AG08395 (cell line): ENCODE results near the gene ULK4.
A peak's percentile ranks its signal among the peaks of the same experiment; 100 is the strongest.
"Not testable (repeated sequence)": the region's sequence is repeated elsewhere in the genome, so short reads cannot be mapped to it uniquely, and the experiment has no call there.

ENCODE experiments used
- DNase-seq: peaks from one replicate; pipeline ENCODE4 v3.0.0; 2012; ENCODE audit warnings: mixed read lengths, low spot score

The ULK4 gene

DNA sequence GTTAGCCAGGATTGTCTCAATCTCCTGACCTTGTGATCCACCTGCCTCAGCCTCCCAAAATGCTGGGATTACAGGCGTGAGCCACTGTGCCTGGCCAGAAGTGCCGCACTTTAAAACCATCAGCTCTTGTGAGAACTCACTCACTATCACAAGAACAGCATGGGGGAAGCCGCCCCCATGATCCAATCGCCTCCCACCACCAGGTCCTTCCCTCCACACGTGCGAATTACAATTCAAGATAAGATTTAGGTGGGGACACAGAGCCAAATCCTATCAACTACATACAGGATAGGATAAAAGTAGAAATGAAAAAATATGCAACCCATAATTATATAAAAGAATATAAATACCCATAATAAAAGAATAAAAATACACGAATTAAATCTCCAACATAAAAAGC, 199.0 kb downstream of the ULK4 start:
- not testable (repeated sequence) for DNase-seq

DNA sequence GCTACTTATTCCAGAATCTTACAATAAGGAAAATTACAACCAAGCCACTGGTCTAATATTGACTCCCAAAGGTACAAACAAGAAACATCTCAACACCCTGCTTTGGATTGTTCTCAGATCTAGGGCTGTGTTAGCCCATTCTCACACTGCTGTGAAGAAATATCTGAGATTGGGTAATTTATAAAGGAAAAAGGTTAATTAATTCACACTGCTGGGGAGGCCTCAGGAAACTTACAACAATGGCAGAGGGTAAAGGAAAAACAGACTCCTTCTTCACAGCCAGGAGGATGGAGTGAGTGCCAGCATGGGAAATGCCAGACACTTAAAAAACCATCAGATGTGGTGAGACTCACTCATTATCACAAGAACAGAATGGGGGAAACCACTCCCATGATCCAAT, 208.3 kb downstream of the ULK4 start:
- DNase-seq, result no peak

DNA sequence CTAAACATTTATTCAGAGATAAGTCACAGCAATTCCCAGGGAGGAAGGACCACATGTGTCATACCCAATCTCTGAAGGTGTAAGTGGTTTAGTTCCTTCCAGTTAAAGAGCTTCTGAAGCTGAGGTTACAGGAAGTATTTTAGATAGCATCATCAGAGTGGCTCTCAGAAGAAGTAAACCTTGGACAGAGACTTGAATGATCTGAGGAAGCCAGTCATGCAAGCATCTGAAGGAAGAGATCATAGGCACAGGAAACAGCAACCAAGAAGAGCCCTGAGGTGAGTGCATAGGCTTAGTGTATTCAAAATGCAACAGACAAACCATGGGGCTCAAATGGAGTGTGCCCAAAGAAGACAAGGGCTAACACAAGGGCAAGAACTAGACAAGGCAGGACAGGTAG, 210.3 kb downstream of the ULK4 start:
- no peak for DNase-seq

DNA sequence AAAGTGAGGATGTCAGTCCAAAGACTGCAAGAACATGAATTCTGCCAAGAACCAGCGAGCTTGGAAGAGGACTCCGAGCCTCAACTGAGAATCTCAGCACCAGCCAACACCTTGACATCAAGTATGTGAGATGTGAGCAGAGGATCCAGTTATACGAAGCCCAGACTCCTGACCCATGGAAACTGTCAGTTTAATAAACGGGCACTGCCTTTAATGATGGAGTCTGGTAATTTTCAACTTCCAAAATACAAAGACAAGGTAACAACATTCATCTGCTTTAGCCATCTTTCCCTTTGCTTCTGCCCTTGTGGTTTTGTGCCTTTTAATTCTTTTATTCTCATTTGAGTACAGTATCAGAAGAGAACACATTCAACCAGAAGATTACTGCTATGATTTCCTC, 211.9 kb downstream of the ULK4 start:
- no peak for DNase-seq

DNA sequence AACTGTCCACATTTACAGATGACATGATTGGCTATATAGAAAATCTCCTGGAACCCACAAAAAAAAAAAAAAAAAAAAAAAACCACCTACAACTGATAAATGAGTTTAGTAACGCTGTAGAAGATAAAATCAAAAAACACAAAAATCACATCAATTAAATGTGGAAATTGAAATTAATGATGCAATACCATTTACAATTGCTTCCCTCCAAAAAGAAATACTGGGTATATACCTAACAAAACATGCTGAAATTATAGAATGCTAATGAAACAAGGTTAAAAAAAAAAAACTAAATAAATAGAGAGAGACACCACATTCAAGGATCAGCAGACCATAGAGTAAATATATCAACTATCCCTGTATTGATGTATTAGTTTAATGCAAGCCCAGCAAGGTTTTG, 215.7 kb downstream of the ULK4 start:
- DNase-seq, result no peak

DNA sequence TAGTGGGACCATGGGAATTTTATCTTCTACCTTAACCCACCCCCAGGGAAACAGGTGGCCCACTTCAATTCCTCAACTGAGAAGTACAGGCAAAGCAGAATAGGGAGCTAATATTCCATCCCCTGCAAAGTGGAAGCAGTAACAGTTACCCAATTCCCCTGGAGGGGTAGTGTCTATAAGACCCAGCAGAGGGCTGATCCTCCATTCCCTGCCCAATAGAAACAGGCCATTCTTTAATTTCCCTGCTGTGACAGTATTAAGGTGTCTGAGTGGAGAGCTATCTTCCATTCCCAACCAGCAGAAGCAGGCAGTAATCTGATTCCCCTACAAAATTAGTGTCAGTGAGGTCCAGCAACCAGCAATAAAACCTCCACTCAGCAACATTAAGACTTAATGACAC, 219.8 kb downstream of the ULK4 start:
- no peak for DNase-seq

DNA sequence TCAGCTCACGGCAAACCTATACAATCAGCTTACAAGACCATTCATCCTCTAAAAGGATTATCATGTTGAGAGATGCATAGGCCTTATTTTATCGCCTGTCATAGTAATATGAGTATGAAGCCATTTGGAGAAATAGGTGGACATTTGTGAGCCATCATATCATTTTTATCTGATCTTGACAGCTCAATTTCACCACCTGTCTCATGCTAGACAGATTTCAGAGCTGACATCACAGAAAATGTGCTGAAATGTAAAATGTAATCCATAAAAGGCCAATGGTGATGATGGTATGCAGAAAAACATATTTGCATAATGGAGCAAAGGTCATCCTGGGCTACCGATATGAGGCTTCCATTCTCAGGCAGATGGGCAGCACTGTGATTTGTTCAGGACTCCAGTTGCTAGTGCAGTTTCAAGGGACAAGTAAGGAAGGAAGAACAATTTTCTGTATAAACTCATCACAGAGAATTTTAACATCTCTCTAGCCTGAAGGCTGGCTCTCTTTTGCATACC, 221.5 kb downstream of the ULK4 start:
- DNase-seq, result no peak

DNA sequence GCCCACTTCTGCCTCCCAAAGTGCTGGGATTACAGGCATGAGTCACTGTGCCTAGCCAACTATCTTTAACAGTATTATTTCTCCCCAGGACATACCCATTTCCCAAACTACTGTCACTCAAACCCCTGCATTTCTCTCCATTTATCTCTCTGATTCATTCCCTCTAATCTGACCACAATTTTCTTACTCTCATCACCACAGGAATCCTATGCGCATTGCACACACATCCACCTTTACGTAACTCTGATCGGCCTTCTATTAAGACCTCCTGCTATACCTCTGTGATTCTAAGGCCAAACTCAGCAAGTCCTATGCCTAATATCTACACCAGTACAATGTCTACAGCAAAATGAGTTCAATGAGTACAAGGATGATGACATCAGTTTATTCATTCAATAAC, 235.0 kb downstream of the ULK4 start:
- no peak for DNase-seq

DNA sequence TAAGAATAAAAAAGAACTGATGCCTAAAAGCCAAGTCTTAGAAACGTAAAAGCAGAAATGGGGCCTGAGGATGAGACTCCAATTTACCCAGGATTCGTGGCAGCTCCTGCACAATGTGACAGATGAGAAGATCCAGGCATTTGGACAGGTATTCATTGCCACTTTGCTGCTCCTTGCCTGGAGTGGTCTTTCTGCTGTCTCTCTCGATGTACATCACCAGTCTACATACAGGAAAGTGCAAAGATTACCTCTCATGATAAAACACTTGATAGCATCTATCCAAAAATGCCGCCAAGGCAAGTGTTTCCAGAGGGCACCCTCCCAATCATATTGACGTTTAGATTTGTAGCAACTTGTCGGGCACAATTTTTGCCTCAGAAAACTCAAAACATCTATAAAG, 244.3 kb downstream of the ULK4 start:
- no peak for DNase-seq

DNA sequence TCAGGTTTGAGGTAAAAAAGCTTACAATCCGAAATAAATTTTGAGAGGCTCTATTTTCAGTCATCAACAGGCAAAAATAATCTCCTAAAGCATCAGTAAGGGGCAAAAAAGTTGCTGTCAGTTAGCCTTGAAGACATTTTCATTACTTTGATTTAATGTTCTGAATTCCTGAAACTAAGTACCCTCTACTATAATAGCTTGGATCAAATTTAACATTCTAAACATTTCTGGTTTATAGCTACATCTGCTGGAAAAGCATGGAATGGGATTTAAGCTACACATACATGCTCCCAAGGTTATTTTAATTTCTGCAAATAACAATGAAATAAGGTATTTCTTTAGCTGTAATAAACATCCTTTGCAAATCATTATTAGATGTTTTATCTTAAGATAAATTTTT, 245.4 kb downstream of the ULK4 start:
- peak; percentile 39 for DNase-seq

DNA sequence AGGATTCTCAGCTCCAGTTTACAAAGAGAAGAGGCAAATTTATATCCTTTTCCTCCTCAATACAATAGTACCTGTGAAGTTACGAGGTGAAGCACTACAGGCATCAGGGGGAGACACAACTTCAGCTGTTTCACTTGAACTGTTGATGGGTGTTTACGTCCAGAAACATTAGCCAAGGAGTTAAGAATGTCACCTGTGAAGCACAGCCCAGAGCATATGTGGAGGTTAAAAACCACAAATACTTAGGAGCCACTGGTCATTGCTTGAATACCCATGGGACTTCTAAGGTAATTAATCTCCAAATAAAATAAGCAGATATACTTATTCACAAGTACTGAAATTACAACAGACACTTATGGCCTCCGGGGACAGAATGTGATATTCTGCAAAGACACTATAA, 246.5 kb downstream of the ULK4 start:
- no peak for DNase-seq

DNA sequence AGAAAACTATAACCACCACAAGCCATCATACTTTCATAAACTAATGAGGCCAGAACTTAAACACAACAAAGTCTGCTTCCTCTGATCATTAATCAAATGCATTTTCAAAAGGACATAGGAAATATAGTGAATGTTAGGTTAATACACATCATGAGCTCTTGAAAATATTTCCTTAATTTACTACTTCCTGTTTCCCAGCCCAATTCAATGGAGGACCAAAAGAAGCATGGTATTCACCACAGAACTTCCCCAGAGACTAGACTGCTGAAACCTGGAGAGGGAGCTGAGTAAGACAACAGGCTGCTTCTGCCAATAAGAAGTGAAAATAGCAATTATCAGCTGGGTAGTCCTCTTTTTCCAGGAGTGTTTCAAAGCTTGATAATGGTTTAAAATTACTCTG, 250.3 kb downstream of the ULK4 start:
- peak; percentile 60 for DNase-seq

DNA sequence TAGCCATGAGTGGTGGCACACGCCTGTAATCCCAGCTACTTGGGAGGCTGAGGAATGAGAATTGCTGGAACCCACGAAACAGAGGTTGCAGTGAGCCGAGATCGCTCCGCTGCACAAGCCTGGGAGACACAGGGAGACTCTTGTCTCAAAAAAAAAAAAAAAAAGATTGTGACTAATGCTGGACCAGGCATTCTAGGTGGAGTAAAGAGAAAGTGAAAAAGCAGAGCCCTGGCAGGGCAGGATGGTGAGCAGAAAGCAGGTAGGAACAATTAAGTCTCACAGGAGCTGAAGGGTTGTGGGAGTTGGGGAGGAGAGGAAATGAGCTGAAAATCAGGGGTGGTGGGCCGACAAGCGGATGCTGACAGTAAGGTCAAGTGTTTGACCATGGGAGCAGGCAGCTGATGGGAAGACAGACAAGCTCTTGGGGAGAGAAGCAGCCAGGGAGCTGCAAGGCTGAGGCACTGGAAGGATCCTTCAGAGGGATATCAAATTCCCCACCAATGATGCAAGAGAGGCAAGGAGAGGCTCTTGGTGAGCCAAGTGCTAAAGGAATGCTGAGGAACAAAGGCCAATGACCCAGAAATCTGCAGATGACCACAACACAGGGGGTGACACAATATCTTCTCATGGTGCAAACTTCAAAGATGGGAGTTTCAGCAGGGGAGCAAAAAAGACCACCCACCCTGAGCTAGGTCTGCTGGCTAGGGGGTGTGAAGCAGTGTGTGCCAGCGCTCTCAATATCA, 251.1 kb downstream of the ULK4 start:
- DNase-seq, result peak; percentile 81

DNA sequence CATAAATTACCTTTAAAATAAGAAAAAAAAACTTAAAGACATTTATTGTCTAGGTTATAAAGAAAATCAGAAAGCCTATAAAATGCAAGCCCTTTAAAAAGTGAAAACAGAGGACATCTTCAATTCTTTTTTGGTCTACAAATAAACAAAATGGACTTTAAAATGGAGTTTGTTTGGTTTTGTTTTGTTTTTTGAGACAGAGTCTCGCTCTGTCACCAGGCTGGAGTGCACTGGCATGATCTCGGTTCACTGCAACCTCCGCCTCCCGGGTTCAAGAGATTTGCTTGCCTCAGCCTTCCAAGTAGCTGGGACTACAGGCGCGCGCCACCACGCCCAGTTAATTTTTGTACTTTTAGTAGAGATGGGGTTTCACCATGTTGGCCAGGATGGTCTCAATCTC, 252.7 kb downstream of the ULK4 start:
- not testable (repeated sequence) for DNase-seq

DNA sequence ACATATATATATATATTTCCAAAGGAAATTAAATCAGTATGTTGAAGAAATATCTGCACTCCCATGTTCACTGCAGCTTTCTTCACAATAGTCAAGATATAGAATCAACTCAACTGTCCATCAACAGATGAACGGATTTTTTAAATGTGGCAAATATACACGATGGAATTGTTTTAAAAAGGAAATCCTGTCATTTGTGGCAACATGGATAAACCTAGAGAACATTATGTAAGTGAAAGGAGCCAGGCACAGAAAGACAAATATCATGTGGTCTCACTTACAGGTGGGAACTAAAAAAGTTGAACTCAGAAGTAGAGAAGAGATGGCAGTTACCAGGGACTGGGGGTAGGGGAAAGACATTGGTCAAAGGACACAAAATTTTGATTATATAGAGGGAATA, 253.7 kb downstream of the ULK4 start:
- no peak for DNase-seq

DNA sequence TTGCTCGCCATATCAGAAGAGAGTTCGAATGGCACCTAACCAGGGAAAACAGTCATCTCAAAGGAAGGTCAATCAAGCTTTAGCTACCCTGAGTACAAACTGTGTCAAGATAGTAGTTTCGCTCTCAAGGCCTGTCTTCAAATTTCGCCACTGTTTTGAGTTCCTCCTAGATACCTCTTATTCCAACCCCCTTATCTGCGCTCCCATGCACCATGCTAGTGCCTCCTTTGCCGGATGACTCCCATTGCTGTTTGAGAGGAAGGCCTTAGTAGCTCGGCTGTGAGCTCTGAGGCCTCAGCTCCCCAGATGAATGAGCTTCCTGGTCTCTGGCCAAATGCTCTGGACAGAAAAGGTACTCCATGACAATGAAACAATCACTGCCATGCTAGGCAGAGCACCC, 256.0 kb downstream of the ULK4 start:
- DNase-seq, result no peak

DNA sequence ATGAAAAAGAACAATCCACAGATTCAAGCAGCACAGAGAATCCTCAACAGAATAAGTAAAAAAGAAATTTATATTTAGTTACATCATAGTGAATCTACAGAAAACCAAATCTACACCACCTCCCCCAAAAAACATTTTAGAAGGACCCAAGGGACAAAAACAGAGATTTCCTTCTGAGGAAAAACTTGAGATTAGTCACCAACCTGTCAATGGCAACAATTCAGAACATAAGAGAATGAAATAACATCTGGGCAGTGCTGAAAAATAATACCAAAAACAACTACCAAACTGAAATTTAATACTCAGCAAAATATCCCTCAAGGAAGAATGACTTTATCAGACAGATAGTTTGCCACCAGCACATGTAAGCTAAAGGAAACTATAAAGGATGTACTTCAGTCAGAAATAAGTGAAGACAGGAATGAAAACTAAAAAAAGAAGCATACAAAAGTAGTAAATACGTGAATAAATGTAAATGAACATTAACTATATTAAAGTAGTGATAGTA, 260.7 kb downstream of the ULK4 start:
- DNase-seq, result no peak

DNA sequence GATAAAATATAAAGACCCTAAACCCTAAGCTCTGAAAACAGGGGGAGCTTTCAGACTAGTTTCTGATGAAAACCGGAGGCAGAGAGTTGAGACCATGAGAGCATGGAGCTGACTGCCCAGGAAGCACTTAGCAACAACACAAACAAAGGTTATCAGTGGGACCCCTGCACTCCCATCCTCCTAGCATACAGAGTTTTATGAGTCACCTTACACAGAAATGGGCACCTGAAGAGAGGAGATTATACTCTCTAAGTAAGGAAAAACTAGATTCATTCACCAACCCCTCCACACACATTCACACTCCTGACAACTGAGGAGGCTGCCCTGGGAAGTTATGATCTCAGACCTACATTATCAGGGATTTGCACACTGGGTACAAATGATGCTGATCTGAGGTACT, 261.7 kb downstream of the ULK4 start:
- DNase-seq, result no peak

DNA sequence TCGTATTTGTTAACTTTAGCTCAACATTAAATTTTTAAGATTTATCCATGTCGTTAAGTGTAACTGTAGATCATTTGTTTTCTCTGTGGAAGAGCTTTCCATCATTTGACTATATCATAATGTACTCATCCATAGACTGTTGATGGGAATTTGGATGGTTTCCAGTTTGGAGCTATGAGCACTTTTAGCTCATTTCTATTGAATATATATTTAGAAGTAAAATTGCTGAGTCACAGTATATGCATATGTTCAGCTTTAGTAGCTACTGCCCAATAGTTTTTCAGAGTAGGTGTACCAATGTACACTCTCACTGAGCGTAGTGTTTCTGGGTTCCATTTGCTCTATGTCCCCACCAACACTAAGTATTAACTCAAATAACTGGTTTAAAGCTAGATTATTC, 263.0 kb downstream of the ULK4 start:
- no peak for DNase-seq

DNA sequence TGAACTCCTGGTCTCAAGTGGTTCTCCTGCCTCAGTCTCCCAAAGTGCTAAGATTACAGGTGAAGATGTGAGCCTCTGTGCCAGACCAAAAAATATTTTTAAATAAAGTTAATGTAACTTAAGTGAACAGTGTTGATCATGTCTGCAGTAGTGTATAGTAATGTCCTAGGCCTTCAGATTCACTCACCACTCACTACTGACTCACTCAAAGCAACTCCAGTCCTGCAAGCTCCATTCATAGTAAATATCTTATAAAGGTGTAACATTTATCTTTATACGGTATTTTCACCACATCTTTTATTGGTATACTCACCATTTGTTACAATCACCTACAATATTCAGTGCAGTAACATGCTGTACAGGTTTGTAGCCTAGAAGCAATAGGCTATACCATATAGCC, 264.2 kb downstream of the ULK4 start:
- no peak for DNase-seq

DNA sequence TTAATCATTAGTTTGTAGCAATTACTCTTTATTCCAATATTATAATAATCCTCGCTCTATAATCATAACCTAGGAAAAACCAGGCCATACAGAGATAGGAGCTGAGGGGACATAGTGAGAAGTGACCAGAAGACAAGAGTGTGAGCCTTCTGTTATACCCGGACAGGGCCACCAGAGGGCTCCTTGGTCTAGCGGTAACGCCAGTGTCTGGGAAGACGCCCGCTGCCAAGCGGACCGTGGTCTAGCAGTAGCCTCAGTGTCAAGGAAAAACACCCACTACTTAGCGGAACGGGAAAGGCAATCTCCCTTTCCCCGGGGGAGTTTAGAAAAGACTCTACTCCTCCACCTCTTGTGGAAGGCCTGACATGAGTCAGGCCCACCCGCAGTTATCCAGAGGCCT, 266.1 kb downstream of the ULK4 start:
- DNase-seq, result not testable (repeated sequence)

DNA sequence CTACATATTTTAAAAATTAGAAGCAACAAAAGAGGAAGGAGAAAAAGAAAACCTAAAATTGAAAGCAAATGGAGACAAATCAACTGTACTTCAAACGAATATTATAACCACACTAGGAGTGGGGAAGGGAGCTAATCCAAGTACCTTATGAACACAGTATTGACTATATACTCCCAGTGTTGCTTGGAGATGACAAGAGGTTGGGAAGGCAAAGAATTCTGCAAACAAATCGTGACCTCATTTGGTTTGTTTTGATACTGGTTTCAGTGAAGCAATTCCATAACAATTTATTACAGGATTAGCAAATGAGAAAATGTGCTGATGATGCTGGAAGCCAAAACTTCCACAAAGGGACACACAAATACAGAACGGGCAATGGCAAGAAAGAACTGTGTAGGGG, 268.1 kb downstream of the ULK4 start:
- DNase-seq, result peak; percentile 35

DNA sequence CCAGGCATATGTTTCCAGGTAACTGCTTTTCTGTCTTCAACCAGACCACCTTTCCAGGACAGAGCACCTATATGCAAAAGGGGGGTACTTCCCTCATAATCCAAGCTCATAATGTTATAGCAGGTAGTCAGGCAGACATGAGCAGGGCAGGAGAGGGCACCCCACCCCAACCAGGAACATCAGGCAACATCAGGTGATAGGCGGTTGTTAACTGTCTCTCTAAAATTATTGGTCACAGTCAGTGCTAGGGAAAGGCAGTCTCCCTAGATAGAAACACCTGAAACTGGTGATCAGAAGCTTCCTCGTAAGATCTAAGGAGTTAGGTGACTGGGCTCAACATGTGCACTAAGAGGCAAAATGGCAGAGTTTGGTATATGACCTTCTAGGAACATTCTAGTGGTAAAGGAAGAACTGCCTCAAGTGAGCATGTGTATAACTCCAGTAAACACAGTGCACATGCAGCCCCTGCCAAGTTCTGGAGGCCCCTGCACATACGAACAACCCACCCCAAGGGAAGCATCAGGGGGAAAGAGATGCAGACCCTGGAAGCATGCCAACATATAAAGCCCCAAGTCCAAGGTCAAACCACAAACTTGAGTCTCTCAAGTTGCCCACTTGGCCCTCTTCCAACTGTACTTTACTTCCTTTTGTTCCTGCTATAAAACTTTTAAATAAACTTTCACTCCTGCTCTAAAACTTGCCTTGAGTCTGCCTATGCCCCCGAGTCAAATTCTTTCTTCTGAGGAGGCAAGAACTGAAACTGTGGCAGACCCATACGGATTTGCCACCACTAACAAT, 270.9 kb downstream of the ULK4 start:
- DNase-seq, result no peak
